ENCODE measurements around the gene CABP4.
A peak's percentile ranks its signal among the peaks of the same experiment; 100 is the strongest.

CABP4 gene

DNA sequence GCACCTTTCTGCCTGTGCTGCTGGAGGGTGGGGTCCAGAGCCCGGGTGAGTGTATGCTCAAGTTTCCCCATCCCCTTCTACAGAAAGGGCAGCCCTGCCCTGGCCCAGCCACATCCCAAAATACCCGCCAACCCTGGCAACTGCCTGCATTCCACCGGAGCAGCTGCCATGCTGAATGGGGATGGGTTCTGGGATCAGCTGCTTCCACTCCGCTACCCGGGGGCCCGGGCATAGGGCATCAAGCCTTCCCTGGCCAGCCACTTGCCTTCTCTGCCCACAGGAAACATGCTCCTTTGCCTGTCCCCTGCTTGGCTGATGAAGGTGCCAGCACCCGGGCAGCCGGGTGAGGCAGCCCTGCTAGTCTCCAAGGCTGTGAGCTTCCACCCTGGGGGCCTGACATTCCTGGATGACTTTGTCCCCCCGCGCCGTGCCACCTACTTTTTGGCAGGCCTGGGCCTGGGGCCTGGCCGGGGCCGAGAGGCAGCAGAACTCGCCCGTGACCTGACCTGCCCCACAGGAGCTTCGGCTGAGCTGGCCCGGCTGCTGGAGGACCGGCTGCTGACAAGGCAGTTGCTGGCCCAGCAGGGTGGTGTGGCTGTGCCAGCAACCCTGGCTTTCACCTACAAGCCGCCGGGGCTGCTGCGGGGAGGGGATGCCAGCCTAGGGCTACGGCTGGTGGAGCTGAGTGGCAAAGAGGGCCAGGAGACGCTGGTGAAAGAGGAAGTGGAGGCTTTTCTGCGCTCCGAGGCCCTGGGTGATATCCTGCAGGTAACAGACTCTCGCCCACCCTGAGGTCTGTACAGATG, 36.5 kb upstream of the CABP4 start:
- no peak overlapping the region for H3K4me3 ChIP-seq (replicated peaks; ENCODE audit: insufficient read depth, low read length)
- H3K27me3 ChIP-seq (ENCODE audit: insufficient read depth, poor library complexity, severe bottlenecking), result no peaks in the 10 kb centered on the region
- no peak overlapping the region; the same call in 1 of the 2 replicates for H3K27ac ChIP-seq (replicated peaks)
- peak in 1 of 2 experiments; percentile 74 for DNase-seq (ENCODE audit: low read depth in 1 of 2, low spot score in 1 of 2)
- peak; percentile 97 for TF ChIP-seq SPI1 (IDR thresholded peaks at IDR 0.05; ENCODE audit: borderline replicate concordance, low read depth)
- TF ChIP-seq GABPA (IDR thresholded peaks at IDR 0.05; ENCODE audit: low read depth), result no peak
- TF ChIP-seq CTCF (IDR thresholded peaks at IDR 0.05; ENCODE audit: insufficient read depth, low read length), result no peak

GRCh38 chr11:67419325-67420049, 35.7 kb upstream of the CABP4 start:
- no peak overlapping the region for H3K4me3 ChIP-seq (replicated peaks; ENCODE audit: insufficient read depth, low read length)

GRCh38 chr11:67420147-67420645, 35.0 kb upstream of the CABP4 start:
- no peak for DNase-seq (ENCODE audit: low read depth in 1 of 2, low spot score in 1 of 2)
- H3K4me3 ChIP-seq (replicated peaks; ENCODE audit: insufficient read depth, low read length), result peak overlapping the region; percentile 27
- TF ChIP-seq, protein P1, sequence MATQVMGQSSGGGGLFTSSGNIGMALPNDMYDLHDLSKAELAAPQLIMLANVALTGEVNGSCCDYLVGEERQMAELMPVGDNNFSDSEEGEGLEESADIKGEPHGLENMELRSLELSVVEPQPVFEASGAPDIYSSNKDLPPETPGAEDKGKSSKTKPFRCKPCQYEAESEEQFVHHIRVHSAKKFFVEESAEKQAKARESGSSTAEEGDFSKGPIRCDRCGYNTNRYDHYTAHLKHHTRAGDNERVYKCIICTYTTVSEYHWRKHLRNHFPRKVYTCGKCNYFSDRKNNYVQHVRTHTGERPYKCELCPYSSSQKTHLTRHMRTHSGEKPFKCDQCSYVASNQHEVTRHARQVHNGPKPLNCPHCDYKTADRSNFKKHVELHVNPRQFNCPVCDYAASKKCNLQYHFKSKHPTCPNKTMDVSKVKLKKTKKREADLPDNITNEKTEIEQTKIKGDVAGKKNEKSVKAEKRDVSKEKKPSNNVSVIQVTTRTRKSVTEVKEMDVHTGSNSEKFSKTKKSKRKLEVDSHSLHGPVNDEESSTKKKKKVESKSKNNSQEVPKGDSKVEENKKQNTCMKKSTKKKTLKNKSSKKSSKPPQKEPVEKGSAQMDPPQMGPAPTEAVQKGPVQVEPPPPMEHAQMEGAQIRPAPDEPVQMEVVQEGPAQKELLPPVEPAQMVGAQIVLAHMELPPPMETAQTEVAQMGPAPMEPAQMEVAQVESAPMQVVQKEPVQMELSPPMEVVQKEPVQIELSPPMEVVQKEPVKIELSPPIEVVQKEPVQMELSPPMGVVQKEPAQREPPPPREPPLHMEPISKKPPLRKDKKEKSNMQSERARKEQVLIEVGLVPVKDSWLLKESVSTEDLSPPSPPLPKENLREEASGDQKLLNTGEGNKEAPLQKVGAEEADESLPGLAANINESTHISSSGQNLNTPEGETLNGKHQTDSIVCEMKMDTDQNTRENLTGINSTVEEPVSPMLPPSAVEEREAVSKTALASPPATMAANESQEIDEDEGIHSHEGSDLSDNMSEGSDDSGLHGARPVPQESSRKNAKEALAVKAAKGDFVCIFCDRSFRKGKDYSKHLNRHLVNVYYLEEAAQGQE (IDR thresholded peaks at IDR 0.05; ENCODE audit: insufficient replicate concordance, low read depth), result no peak
- TF ChIP-seq POLR2AphosphoS5 (IDR thresholded peaks at IDR 0.05; ENCODE audit: low read depth) (no peak), GABPA (IDR thresholded peaks at IDR 0.05; ENCODE audit: low read depth) (no peak), CTCF (IDR thresholded peaks at IDR 0.05; ENCODE audit: insufficient read depth, low read length) (no peak), SPI1 (IDR thresholded peaks at IDR 0.05; ENCODE audit: borderline replicate concordance, low read depth) (no peak)
- H3K27me3 ChIP-seq (ENCODE audit: insufficient read depth, poor library complexity, severe bottlenecking), result no peaks in the 10 kb centered on the region
- H3K27ac ChIP-seq (replicated peaks), result no peak overlapping the region

More at GRCh38 chr11:67419325-67420049, 35.7 kb upstream of the CABP4 start:
- Histone ChIP-seq H3K27me3 (ENCODE audit: insufficient read depth, poor library complexity, severe bottlenecking) (no peaks in the 10 kb centered on the region), H3K27ac (replicated peaks) (no peak overlapping the region)
- TF ChIP-seq, protein P1 (IDR thresholded peaks at IDR 0.05; ENCODE audit: insufficient replicate concordance, low read depth), result no peak
- TF ChIP-seq POLR2AphosphoS5 (IDR thresholded peaks at IDR 0.05; ENCODE audit: low read depth) (no peak), GABPA (IDR thresholded peaks at IDR 0.05; ENCODE audit: low read depth) (no peak), CTCF (IDR thresholded peaks at IDR 0.05; ENCODE audit: insufficient read depth, low read length) (no peak), SPI1 (IDR thresholded peaks at IDR 0.05; ENCODE audit: borderline replicate concordance, low read depth) (no peak)
- no peak for DNase-seq (ENCODE audit: low read depth in 1 of 2, low spot score in 1 of 2)

Measured in HL-60 (cell line).